ENCODE results near the gene STAB1.

STAB1 gene

DNA sequence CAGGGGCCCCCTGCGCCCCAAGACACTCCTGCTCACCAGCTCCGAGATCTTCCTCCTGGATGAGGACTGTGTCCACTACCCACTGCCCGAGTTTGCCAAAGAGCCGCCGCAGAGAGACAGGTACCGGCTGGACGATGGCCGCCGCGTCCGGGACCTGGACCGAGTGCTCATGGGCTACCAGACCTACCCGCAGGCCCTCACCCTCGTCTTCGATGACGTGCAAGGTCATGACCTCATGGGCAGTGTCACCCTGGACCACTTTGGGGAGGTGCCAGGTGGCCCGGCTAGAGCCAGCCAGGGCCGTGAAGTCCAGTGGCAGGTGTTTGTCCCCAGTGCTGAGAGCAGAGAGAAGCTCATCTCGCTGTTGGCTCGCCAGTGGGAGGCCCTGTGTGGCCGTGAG lies 3.1 kb upstream of the STAB1 start:
- TF ChIP-seq CTCF (IDR thresholded peaks at IDR 0.05) = no peak
- intact Hi-C loops (cut with DNase I; ENCODE audit: low total_unique reads) = no loop called here
- H3K4me3 ChIP-seq = no peak overlapping the region
- DNase-seq = no peak
- no peaks in the 10 kb centered on the region for H3K27me3 ChIP-seq
- peaks cover 0 to 24% (median 0%) of the 10 kb centered on the region in 4 donors for H3K4me1 ChIP-seq
- no peak overlapping the region for H3K27ac ChIP-seq
- H3K36me3 ChIP-seq = peaks cover 58 to 69% (median 63%) of the 10 kb centered on the region in 3 donors
- H3K9me3 ChIP-seq = no peaks in the 10 kb centered on the region

DNA sequence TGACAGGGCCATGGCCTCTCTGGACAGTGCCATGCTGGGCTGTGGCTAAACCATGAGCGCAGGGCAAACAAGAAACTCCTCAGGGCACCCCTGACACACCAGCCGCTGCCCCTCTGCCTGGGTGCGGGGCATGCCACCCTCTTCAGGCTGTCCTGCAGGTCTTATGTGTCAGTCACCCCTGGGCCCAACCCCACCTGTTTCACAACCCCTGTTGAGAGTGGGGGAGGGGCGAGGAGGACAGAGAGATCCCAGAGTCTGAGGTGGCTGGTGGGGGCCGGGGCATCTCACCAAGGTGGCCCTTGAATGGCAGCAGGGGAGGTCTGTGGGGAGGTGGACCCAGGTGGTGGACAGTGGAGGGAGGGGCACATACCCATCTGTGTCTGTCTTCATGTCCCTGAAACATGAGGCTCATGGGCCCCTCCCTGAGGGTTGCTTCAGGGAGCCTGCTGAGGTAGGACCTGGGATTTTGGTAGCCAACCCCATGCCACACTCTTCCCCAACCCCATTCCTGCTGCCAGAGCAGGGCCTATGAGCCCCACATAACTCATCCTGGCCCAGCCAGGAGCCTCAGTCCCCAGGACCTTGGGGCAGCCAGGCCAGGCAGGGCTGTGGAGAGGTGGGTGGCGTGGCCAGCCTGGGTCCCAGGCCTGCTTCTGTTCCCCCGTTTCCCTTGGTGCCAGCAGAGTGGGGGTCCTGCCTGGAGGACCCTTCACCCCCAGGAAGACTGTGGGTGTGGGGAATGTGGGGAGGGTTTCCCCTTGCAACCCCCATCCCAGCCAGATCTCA lies 1.7 kb upstream of the STAB1 start:
- no peak for DNase-seq
- Histone ChIP-seq H3K4me3 (no peak overlapping the region), H3K36me3 (peaks cover 45 to 56% (median 49%) of the 10 kb centered on the region in 3 donors), H3K27ac (no peak overlapping the region), H3K27me3 (no peaks in the 10 kb centered on the region), H3K4me1 (peaks cover 0 to 24% (median 0%) of the 10 kb centered on the region in 4 donors), H3K9me3 (no peaks in the 10 kb centered on the region)
- TF ChIP-seq CTCF (IDR thresholded peaks at IDR 0.05) = no peak
- intact Hi-C loops (cut with DNase I; ENCODE audit: low total_unique reads) = no loop called here

DNA sequence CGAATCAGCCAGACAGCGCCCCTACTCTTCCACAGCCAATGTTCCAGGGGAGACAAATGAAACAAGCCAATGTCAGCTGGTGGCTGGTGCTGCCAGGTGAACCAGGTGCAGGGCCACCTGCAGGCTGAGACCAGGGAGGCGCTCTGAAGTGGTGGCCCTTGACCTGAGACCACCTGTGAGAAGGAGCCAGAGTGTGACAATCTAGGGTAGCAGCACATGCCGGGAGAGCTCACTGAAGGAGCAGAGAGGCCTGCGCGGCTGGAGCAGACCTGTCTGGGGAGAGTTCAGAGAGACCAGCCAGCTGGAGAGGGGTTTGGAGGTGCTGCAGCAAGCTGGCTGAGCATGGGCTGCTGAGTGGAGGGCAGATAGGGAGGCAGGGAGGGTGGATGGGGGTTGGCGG lies 693 bp upstream of the STAB1 start:
- intact Hi-C loops (cut with DNase I; ENCODE audit: low total_unique reads) = no loop called here
- Histone ChIP-seq H3K4me1 (peaks cover 0 to 24% (median 0%) of the 10 kb centered on the region in 4 donors), H3K9me3 (no peaks in the 10 kb centered on the region), H3K27me3 (no peaks in the 10 kb centered on the region), H3K4me3 (peak overlapping the region in 1 of 2 donors; percentile 37), H3K36me3 (peaks cover 35 to 45% (median 39%) of the 10 kb centered on the region in 3 donors), H3K27ac (no peak overlapping the region)
- TF ChIP-seq CTCF (IDR thresholded peaks at IDR 0.05) = no peak
- no peak for DNase-seq

DNA sequence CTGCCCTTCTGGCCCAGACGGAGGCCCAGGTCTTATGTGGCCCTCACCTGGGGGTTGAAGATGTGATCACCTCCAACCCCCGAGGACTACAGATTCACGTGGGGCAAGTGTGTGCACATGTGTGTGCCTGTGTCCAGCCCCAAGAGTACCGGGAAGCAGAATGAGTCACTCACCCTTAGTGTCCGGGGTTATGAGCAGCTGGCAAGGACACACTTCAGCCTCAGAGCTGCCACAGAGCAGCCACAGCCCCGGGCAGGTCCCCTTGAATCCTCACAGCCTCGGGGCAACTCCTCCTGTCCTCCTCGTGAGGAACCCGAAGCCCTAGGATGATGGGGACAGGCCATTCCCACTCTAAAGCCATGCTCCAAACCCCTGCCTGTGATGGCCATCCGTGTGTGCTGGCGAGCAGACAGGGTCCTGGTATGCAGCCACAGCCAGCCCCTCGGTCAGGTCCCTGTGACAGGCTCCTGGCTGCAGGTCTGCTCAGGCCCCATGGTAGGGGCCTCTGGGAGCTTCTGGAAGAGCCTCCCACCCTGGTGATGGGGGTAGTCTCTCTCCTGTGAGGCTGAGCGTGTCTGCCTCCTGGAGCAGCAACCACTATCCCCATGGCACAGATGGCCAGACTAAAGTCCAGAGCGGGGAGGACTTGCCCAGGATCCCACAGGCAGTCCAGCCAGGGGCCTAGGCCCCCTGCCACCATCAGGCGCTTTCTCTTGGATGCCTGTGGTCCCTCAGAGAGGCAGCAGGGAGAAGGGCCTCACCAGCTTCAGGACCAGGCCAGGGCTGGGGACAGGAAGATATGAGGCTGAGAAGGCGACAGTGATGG lies 852 bp downstream of the STAB1 start:
- no peaks in the 10 kb centered on the region for H3K9me3 ChIP-seq
- no peak for TF ChIP-seq CTCF (IDR thresholded peaks at IDR 0.05)
- intact Hi-C loops (cut with DNase I; ENCODE audit: low total_unique reads) = no loop called here
- DNase-seq = no peak
- H3K27me3 ChIP-seq = no peaks in the 10 kb centered on the region
- peaks cover 20 to 30% (median 23%) of the 10 kb centered on the region in 3 donors for H3K36me3 ChIP-seq
- peak overlapping the region; percentile 9 to 42 for H3K27ac ChIP-seq
- H3K4me1 ChIP-seq = peaks cover 0 to 16% (median 0%) of the 10 kb centered on the region in 4 donors
- H3K4me3 ChIP-seq = peak overlapping the region; percentile 37 to 39

DNA sequence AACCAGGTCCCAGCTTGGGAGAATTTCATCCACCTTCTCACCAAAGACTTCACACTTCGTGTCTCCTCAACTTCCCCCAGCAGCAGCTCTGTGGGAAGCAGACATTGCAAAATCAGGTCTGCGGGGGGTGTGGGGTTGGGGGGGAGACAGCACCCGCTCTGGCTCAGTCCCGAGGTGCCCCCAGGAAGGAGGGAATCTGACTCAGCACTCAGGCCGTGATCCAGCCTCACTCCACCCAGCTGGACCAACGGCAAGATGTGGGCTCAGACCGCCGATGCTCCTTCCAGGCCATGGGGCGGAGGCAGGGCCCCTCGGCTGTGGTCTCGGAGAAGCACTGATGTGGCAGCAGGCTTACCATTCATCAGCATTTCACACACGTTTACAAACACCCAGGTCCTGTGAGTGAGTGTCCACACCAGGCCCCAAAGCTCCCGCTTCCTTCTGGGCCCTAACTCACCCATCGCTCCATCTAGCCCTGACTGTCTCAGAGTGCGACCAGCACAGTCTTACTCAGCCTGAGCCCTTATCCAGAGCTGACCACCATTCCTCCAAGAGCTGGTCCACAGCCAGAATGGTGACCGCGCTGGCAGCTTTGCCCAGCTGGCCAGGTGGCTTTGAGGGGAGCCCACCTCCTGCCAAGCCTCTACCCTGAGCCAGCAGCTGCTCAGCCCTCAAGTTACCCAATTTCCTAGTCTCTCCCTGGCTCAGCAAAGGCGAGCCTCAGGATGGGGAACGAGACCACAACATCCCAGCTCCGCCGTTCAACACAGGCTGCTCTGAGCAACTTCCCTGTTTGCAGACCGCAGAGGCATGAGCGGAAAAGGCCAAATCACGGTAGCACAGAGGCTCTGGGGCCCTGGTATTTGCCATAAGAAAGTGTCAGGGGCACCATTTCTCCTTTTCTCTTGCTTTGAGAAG lies 3.3 kb downstream of the STAB1 start:
- peak; percentile 73 to 79 for DNase-seq
- intact Hi-C loops (cut with DNase I; ENCODE audit: low total_unique reads) = no loop called here
- H3K4me3 ChIP-seq = no peak overlapping the region
- TF ChIP-seq CTCF (IDR thresholded peaks at IDR 0.05) = no peak
- H3K4me1 ChIP-seq = peaks cover 0 to 16% (median 0%) of the 10 kb centered on the region in 4 donors
- no peak overlapping the region for H3K27ac ChIP-seq
- no peaks in the 10 kb centered on the region for H3K27me3 ChIP-seq
- peaks cover 0 to 6% (median 0%) of the 10 kb centered on the region in 3 donors for H3K36me3 ChIP-seq
- no peaks in the 10 kb centered on the region for H3K9me3 ChIP-seq

Data from tibial artery (tissue), 4 donors.